Suprapubic skin (tissue), 3 donors: ENCODE data around the gene PPP1R1C.

Experiments used
- CTCF ChIP-seq, 2 donors: fragments of 200-600 bp in 1 of 2; fragments of 450-650 bp in 1 of 2; sonication (generic) in 1 of 2; IDR thresholded peaks; one replicate each; pipeline ENCODE4 v1.5.1; 2016 to 2019; ENCODE audit warnings: antibody characterized with exemption in 2 of 2, mild to moderate bottlenecking in 1 of 2, moderate library complexity in 1 of 2
- POLR2A ChIP-seq, 2 donors: fragments of 450-650 bp; IDR thresholded peaks; one replicate each; pipeline ENCODE4 v1.6.1; 2017; ENCODE audit warnings: antibody characterized with exemption in 2 of 2, mild to moderate bottlenecking in 2 of 2, moderate library complexity in 2 of 2

DNA sequence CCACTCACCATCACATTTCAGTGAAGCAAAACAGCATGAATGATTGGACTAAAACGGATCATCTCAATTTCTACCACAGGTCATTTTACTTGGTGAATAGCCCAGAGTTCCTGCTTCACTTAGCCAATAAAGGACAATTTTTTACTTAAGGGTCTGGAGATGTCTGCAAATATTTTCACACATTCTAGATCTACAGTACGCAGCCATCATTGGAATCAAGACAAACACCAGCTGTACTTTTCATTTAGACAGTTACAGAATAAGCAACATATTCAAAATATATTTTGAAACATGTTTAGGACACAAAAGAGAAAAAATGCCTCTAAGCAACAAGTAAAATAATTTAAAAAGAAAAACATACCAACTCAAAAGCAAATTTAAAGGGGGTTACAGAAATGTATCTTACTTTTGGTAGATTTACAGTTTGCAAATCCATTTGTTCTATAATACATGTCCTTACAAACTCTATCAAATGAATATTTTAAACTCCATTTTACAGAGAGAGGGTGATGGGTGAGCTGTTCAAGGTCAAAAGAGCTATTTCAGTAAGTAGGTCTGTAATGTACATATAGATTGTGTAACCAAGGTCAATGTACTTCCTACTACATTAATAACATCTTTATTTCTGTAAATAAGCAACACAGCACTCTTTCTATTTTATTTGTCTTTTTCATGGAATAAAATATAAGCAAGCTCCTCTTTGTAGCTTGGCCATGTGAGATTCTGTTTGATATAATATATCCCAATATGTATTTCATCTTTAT is 13.4 kb downstream of the PPP1R1C start:
- TF ChIP-seq CTCF (IDR thresholded peaks at IDR 0.05) = no peak
- TF ChIP-seq POLR2A (IDR thresholded peaks at IDR 0.05) = no peak
